ENCODE data around the gene METTL21C. TPM values are rescaled to one million over a fixed set of nuclear protein-coding genes. Genes with fewer than 3 reads are reported as not detected.

Gene METTL21C
- polyA plus RNA-seq, 4 donors = 0.50 to 1.1 (median 0.85) TPM; not detected in 1

GRCh38 chr13:102698649-102698980 lies 3.8 kb upstream of the METTL21C start:
- DNase-seq (ENCODE audit: low read depth in 4 of 4, low spot score in 3 of 4) = no peak

DNA sequence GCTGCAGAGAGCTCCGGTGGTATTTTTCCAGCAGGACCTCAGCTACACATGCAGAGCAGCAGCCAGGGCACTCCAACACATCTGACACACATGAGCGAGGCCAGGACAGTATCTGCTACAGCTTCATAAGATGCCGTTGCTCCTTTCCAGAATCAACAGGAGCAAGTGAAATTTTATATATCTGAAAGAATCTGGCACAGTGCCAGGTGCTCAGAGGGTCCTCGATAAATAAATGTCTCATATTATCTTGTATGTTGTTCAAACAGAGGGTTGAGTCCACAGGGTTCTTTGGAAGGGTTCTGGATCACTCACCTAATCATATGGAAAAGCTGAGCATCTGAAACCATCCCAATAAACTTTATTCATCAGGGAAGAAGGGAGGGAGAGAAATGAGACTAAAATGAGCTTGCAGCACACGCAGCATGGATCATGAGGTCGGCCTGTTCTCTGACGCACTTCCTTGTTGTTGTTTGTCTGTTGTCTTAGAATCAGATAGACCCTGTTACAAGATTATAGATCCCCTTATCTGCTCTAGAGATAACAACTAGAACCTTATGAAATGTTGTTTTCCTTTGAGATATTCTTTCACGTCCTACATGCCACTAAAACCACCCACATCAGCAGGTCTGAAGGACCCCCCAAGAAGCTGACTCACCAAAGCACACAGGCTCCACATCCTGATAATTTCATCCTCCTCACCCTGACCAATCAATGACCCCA lies 3.2 kb upstream of the METTL21C start:
- no peak for DNase-seq (ENCODE audit: low read depth in 4 of 4, low spot score in 3 of 4)

DNA sequence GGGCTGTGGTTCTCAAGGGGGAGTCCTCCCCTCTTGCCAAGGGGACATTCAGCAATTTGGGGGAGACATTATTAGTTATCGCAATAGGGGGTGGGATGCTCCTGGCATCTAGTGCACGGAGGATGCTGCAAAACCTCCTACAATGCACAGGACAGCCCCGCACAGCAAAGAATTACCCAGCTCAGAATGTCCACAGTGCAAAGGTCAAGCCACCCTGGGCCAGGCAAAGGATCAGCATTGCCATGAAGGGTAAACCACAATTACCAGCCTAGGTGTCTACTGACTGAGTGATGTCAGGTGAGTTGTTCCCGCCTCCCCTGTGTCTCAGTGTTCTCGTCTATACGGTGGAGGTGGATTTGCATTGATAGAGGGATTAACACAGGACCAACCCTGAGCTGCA lies 2.4 kb upstream of the METTL21C start:
- no peak for DNase-seq (ENCODE audit: low read depth in 4 of 4, low spot score in 3 of 4)

DNA sequence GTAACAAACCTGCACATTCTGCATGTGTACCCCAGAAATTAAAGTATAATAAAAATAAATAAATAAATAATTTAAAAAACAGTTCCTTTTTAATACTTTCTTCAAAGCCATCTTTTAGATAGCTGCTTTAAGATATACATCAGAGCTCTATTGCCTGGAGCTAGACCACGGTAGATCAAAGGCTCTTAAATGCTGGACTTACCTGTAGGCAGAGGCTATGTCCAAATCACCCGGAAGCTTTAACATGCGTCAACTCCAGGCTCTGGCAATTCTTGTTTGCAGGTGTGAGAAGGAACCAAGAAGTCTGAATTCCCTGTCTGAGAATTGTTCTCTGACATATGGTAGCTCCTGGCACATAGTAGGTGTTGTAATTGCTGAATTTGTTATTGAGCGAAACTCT lies 1.6 kb upstream of the METTL21C start:
- DNase-seq (ENCODE audit: low read depth in 4 of 4, low spot score in 3 of 4) = no peak

DNA sequence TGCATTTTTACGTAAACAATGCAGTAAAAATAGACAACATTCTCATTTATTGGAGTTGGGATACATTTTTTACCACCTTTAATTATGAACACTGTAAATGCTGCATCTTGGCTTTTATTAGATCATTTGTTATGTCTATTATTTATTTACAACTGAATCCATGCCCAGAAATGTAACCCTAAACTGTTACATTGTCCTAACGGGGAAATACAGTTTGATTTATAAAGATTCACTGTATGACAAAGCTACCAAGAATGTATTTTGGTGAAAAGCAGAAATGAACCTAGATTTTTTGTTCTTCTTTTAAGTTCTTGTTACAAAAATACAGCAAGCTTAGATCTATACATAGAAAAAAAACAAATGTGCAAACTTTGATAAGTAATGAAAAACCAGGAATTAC lies 1.1 kb downstream of the METTL21C start:
- no peak for DNase-seq (ENCODE audit: low read depth in 4 of 4, low spot score in 3 of 4)

GRCh38 chr13:102693250-102693649 lies 1.6 kb downstream of the METTL21C start:
- DNase-seq (ENCODE audit: low read depth in 4 of 4, low spot score in 3 of 4) = no peak

DNA sequence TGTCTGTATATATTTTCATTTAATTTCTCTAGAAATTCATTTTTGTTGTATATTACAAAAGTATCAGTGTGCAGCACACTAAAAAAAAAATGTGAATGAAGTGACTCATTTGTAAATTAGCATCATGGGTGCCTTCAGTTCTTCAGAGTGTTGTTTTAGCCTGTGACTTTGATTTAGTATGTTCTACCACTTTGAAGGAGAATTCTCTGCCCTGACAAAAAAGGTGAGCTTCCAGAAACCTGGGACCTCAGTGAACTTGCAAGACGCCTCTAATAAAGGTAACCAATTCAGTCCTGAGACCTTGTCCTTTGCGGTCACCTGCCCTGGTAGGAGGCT lies 2.4 kb downstream of the METTL21C start:
- DNase-seq (ENCODE audit: low read depth in 4 of 4, low spot score in 3 of 4) = no peak

DNA sequence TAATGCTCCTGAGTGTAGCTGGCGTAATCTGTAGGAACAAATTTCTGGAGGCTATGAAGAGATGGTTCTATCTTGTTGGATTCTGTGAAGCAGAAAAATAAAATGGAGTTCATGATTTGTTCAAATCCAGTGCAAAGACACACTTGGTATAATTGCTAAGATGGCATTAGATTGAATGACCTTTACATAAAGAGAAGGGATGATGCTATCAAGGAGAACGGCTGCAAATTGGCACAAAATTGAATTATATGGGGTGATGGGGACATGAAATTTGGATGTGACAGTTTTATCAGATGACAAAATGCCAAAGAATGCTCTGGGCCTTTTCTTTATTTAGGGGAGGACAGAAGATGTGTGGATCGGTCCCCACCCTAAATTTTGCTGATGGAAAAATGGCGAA lies 4.0 kb downstream of the METTL21C start:
- no peak for DNase-seq (ENCODE audit: low read depth in 4 of 4, low spot score in 3 of 4)

- no peak for DNase-seq (ENCODE audit: low read depth in 4 of 4, low spot score in 3 of 4)
These were observed 6.4 kb downstream of the METTL21C start for GRCh38 chr13:102688306-102688973.

- DNase-seq (ENCODE audit: low read depth in 4 of 4, low spot score in 3 of 4) = no peak
These were observed 7.3 kb downstream of the METTL21C start for GRCh38 chr13:102687520-102687919.

DNA sequence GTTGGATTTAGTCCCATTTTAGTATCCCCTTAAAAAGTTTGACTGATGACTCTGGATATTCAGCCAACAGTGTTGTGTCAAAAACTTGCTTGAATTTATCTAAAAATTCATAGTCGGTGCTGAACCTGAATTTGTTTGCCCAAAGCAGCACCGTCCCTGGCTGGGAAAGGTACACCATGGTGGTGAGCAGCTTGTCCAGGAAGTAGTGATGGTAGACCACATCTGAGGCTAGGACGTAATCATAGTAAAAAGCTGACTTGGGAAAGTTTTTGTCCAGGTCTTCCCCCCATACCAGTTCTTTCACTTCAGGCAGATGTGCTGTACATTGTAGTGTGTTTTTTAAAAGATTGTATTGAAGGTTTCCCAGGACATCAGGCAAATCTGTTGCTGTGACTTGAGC lies 8.8 kb downstream of the METTL21C start:
- no peak for DNase-seq (ENCODE audit: low read depth in 4 of 4, low spot score in 3 of 4)

DNA sequence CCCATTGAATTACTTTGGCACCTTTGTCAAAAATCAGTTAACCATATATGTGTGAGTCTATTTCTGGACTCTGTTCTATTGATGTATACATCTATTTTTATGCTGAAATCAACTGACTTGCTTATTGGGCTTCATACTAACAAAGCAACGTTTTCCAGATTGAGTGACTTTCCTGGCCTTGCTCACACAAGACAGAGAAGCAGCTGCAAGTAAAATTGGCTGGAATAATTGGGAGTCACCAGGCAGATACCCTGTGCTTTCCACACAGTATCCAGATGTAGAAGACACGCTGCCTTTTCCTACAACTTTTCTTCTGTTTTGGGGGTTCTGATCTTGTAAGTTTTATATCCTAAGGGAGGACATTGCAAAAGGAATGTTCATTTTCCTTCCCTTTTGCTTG lies 11.2 kb downstream of the METTL21C start:
- no peak for DNase-seq (ENCODE audit: low read depth in 4 of 4, low spot score in 3 of 4)

GRCh38 chr13:102682727-102683126 lies 12.1 kb downstream of the METTL21C start:
- DNase-seq (ENCODE audit: low read depth in 4 of 4, low spot score in 3 of 4) = no peak

GRCh38 chr13:102682211-102682610 lies 12.6 kb downstream of the METTL21C start:
- no peak for DNase-seq (ENCODE audit: low read depth in 4 of 4, low spot score in 3 of 4)

DNA sequence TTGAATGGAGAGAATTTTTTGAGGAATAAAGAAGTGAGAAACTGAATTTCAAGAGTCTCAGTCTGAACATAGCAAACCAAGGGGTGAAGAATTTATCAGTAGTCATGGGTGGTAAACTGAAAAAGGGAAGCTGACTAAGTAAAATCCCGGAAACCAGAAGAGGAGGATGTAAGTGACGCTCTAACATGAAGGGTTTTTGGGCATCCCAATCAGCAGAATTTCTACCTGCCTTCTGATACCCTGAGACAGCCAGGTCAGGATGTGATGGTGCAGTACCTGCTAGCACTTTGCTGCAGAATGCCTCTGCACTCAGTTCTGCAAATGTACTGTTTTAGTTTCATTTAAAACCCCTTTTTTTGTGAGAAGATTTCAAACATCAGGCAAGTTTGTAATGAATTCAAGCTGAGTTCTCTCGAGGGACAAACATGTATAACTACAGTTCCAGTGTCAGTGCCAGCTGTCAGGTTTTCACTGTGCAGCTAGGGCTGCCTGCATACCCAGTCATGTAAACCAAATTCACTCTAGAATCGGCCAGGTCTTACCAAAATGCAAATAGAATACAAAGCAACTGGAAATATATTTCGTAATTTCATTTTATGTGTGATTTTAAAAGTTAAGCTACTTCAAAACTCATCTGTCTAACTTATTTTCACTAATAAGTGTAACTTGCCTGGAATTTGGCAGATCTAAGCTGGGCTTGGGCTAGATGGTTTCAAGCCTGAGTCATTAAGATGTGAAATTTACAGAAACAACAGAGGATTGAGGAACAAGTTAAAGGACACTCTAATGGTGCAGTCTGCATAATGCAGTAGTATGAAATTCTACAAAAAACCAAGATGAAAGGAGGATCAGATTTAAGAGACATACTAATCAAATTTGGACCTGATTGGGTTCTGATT lies 13.8 kb downstream of the METTL21C start:
- DNase-seq (ENCODE audit: low read depth in 4 of 4, low spot score in 3 of 4) = no peak

DNA sequence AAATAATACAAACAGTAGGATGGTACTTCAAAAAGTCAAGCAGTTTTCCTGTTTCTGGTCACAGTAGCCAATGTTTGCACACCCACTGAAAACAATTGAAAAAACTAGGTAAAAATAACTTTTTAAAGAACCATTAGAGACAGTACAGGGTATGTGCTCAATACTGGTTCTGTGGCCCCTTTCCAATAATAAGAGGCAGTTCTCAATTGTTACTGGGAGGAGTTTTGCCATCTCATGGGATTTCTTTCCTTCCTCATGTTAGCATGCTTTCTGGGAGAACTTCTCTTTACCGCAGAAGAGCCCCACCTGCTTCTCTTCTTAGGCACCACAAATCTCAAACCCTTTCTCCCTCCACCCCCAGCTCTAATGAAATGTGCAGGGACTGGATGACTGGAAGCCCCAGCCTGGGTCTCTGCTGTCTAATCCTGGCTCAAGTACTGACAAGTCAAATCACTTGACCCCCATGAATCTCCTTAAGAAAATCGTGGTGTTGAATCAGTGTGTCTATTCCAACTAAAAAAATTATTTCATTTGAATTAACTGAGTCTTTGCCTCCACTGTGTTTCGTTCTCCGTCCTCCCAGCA lies 14.6 kb downstream of the METTL21C start:
- no peak for DNase-seq (ENCODE audit: low read depth in 4 of 4, low spot score in 3 of 4)

- no peak for DNase-seq (ENCODE audit: low read depth in 4 of 4, low spot score in 3 of 4)
These were observed 15.3 kb downstream of the METTL21C start for GRCh38 chr13:102679449-102680132.

DNA sequence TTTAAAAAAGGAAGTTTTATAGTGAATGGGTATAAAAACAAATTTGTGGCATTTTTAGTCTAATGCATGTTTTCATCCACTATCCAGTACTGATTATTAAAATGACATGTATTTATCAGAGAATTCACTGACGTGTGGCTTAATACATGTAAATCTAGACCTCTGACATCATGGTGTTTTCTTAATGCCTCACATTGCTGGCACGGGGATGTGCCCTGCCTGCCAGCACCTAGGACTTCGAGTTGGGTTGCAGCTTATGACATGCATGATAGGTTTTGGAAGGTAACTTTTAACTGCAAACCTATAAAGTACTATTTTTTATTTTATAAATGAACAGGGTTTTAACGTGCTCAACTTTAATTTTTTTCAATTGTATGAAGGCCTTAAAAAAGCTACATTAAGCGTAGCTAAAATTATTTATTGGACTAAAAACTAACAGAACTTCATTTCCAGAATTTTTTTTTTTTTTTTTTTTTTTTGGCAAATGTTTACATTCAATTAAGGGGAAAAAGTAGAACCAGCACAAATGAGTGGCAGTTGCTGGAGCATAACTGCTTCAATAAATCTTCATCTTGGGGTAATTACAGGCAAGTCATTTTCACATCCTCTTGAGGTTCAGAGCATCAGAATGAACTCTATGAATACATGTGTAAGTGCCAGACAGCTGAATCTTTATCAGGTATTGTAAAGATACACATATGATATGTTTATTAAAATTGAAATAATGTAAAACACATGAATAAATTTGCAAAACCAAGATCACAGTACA lies 16.3 kb downstream of the METTL21C start:
- DNase-seq (ENCODE audit: low read depth in 4 of 4, low spot score in 3 of 4) = no peak

DNA sequence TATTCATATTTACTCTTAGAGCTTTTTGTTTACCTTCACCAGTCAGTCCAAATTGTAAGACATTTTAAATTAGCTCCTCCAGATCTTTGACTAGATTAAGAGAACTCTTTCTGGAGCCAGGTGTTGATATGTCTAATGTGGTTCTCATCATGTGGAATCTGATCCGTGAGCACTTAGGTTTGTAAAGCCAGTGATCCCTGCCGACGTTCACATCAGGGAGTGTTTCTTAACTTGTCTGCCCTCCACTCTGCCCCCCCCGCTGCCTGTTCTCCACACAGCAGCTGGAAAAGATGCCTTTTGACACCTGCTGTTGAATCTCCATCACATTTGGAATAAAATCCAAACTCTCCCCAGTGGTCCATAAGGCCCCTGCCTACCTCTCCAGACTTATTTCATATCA lies 17.7 kb downstream of the METTL21C start:
- DNase-seq (ENCODE audit: low read depth in 4 of 4, low spot score in 3 of 4) = no peak

- DNase-seq (ENCODE audit: low read depth in 4 of 4, low spot score in 3 of 4) = no peak
These were observed 19.7 kb downstream of the METTL21C start for GRCh38 chr13:102675115-102675514.

Measured in left renal pelvis (tissue), 4 donors.